ENCODE measurements around the gene TLE2. TPM values are rescaled to one million over a fixed set of nuclear protein-coding genes. Genes with fewer than 3 reads are reported as not detected.

TLE2 gene
- 0.16 and 5.6 TPM in 2 replicates for total RNA-seq

DNA sequence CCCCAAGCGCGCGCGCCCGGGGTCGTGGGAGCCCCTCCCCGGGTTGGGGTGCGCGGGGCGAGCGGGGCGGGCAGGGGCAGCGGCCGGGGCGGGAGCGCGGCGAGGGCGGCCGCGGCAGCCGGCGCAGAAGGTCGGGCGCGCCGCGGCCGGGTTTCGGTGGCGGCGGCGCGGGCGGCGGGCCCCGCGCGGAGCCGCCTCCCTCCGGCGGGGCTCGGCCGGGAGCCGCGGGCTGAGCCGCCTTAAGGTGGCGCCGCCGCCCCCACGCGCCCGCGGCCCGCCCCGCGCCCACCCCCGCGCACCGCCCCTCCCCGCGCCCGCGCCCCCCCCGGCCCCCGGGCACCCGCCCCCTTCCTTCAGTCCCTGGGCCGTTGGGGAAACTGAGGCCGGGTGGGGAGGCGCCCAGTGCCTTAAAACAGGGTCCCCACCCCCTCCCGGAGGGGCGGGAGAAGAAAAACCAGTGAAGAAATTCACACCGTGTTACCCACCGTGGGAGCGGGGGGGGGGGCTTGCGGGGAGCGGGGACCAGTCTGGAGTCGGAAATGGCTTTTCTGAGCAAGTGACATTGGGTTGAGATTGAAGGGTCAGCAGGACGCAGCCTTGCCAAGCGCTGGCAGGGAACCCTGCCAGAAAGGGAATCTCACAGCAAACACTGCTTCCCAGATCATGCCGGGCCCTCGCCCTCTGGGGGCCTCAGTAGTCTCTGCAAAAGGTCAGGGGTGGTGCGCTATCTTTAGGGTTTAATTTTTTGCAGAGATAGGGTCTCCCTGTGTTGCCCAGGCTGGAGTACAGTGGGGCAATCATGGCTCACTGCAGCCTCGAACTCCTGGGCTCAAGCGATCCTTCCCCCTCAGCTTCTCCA lies at the start of gene TLE2:
Gene TLE2, minus strand, starts transcription at position 216 of the 859 bp plus-strand sequence. CDS start 376 bp downstream, outside the sequence.

DNA sequence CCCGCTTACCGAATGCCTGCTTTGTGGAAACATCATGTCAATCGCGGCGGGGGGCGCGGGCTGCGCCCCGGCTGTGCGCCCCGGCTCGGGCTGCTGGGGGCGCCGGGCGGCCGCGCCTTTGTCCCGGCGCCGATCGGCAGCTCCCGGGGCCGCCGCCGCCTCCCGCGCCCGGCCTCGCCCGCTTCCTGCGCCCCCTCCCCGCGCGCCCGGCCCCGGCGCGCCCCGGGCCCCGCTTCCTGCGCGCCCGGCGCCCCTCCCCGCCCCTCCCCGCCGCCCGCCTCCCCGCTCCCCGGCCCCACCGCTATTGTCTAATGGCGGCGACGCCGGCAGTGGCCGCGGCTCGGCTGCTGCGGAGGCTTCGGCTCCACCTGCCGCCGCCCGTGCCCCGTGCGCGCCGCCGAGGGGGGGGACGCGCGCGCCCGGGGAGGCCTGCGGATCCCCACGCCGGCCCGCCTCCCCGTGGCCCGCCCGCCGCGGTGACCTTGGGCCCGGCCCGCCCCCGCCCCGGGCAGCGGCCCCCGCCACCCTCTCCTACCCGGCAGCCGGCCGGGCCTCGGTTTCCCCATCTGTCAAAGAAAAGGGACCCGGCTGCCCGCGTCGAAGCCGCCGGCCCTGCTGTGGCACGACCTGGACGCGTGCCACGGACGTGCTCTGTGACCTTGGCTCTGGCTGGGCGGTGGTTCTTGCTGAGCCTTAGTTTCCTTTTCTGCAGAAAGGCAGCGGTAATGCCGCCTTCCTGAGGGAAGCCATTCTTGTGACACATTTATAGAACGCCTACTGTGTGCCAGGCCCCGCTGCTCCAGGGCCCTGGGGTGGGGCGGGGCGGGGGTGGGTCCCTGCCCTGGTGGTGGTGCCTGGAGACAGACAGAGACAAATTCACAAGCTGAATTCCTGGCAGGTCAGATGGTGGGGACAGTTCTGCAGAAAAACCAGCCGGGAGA lies 33.4 kb upstream of the TLE2 start, which contains the start of gene TLE5:
Gene TLE5, minus strand, starts transcription at position 331 of the 941 bp plus-strand sequence. Its CDS starts 295 bp downstream, at position 36.

GRCh38 chr19:2977001-2977745 lies 51.9 kb downstream of the TLE2 start, which contains the start of gene TLE6:
TSS of gene TLE6 (plus strand) at chr19:2977564. CDS start at chr19:2978234, 670 bp downstream.

Other genes with a start within 250 kb of the TLE2 start
- 76.7 and 92.1 TPM in 2 replicates for gene SGTA, start 246.0 kb downstream of the TLE2 start, total RNA-seq
- 54.4 and 181 TPM in 2 replicates for gene THOP1, start 243.8 kb downstream of the TLE2 start, total RNA-seq
- gene ZNF554, start 209.4 kb downstream of the TLE2 start, total RNA-seq: 0.98 and 2.9 TPM in 2 replicates
- 3.1 and 5.3 TPM in 2 replicates for gene ZNF555, start 187.8 kb downstream of the TLE2 start, total RNA-seq
- 0.16 TPM in 1 of 2 replicates, not detected in the other for gene ZNF556, start 161.9 kb downstream of the TLE2 start, total RNA-seq
- gene ZNF57, start 128.4 kb downstream of the TLE2 start, total RNA-seq: 3.1 and 3.2 TPM in 2 replicates
- gene ZNF77, start 84.3 kb downstream of the TLE2 start, total RNA-seq: 1.6 and 4.1 TPM in 2 replicates
- gene TLE6, start 51.7 kb downstream of the TLE2 start, total RNA-seq: 0.49 and 0.51 TPM in 2 replicates
- gene TLE5, start 33.2 kb upstream of the TLE2 start, total RNA-seq: 288 and 469 TPM in 2 replicates
- gene GNA11, start 65.1 kb upstream of the TLE2 start, total RNA-seq: 54.0 and 85.6 TPM in 2 replicates
- not detected in 2 replicates for gene GNA15, start 106.8 kb upstream of the TLE2 start, total RNA-seq
- 0.38 TPM in 1 of 2 replicates, not detected in the other for gene S1PR4, start 149.5 kb upstream of the TLE2 start, total RNA-seq
- 65.3 and 128 TPM in 2 replicates for gene NCLN, start 156.7 kb upstream of the TLE2 start, total RNA-seq
- not detected in 2 replicates for gene CELF5, start 195.4 kb upstream of the TLE2 start, total RNA-seq